Mucosa of descending colon (tissue), 3 donors: ENCODE measurements around the gene OR10R2. TPM values are rescaled to one million over a fixed set of nuclear protein-coding genes. Genes with fewer than 3 reads are reported as not detected.

Experiments
- ATAC-seq: fragments of 200-7000 bp; cut with Tn5 transposase; one replicate; pipeline ENCODE4 v1.9.1; 2020; ENCODE audit warnings: mild to moderate bottlenecking, moderate library complexity
- DNase-seq, 3 donors: peaks; one replicate each; pipeline ENCODE4 v3.0.0-alpha.2; 2020
- H3K36me3 ChIP-seq: fragments of 200-600 bp; one replicate; pipeline ENCODE4 v1.8.0; 2021; ENCODE audit warnings: low read depth, mild to moderate bottlenecking
- H3K4me1 ChIP-seq: fragments of 200-600 bp; one replicate; pipeline ENCODE4 v1.8.0; 2021; ENCODE audit warnings: low read depth, mild to moderate bottlenecking
- H3K4me3 ChIP-seq: fragments of 200-600 bp; one replicate; pipeline ENCODE4 v1.8.0; 2021; ENCODE audit warnings: mild to moderate bottlenecking
- H3K9me3 ChIP-seq: fragments of 200-600 bp; one replicate; pipeline ENCODE4 v1.8.0; 2021; ENCODE audit warnings: mild to moderate bottlenecking
- CTCF ChIP-seq: fragments of 200-600 bp; IDR thresholded peaks from one replicate; pipeline ENCODE4 v1.8.0; 2022; ENCODE audit warnings: antibody characterized with exemption, mild to moderate bottlenecking
- intact Hi-C, 2 donors: fragments of 100-400 bp; cut with DNase I in 1 of 2; cut with micrococcal nuclease in 1 of 2; formaldehyde crosslinking; loops; one replicate each; pipeline versions ENCODE4 v1.11.0 to v1.11.1; 2022; cut with DNase I, micrococcal nuclease
- total RNA-seq, 3 donors: library from RNA; stranded (reverse); fragmentation: NEBNext Ultra II Directional in 2 of 3; extraction: Animal tissue kit (Norgen Biotek cat#: 25700) in 2 of 3; gene quantifications; one replicate each; pipeline versions ENCODE4 v1.2.1 to v1.2.4, GENCODE V29; 2021 to 2023
- donor health status: DM: no; HTN: no; CAD: no; lungs with moderate emphysema.
- donor health status: DM: no; HTN: no; CAD: no.
- donor health status: DM: no; HTN: yes; CAD: no.

OR10R2 gene
- total RNA-seq, 3 donors from 2014 or later, result not detected

GRCh38 chr1:158493054-158493453 is 21.0 kb downstream of the OR10R2 start:
- ATAC-seq (no peak), DNase-seq (no peak)
- intact Hi-C loops, result no loop called here
- no peak overlapping the region for H3K4me3 ChIP-seq
- TF ChIP-seq CTCF, result no peak
- H3K9me3 ChIP-seq, result no peaks in the 10 kb centered on the region
- no peaks in the 10 kb centered on the region for H3K36me3 ChIP-seq
- H3K4me1 ChIP-seq, result no peaks in the 10 kb centered on the region

GRCh38 chr1:158494796-158495195 is 22.8 kb downstream of the OR10R2 start:
- H3K9me3 ChIP-seq, result no peaks in the 10 kb centered on the region
- no peak for DNase-seq
- intact Hi-C loops, result no loop called here
- no peak overlapping the region for H3K4me3 ChIP-seq
- H3K36me3 ChIP-seq, result no peaks in the 10 kb centered on the region
- TF ChIP-seq CTCF, result no peak
- H3K4me1 ChIP-seq, result no peaks in the 10 kb centered on the region
- ATAC-seq, result no peak

GRCh38 chr1:158496374-158496773 is 24.4 kb downstream of the OR10R2 start:
- ATAC-seq, result no peak
- Histone ChIP-seq H3K36me3 (no peaks in the 10 kb centered on the region), H3K4me3 (no peak overlapping the region), H3K4me1 (no peaks in the 10 kb centered on the region), H3K9me3 (no peaks in the 10 kb centered on the region)
- intact Hi-C loops, result no loop called here
- DNase-seq, result no peak
- TF ChIP-seq CTCF, result no peak

- no peaks in the 10 kb centered on the region for H3K4me1 ChIP-seq
- intact Hi-C loops, result no loop called here
- no peaks in the 10 kb centered on the region for H3K9me3 ChIP-seq
- no peak overlapping the region for H3K4me3 ChIP-seq
- H3K36me3 ChIP-seq, result no peaks in the 10 kb centered on the region
- peak in 1 of 3 donors; percentile 47 for DNase-seq
- TF ChIP-seq CTCF, result no peak
- no peak for ATAC-seq
These were observed 34.5 kb downstream of the OR10R2 start for GRCh38 chr1:158506369-158506987.

- H3K4me3 ChIP-seq, result no peak overlapping the region
- H3K36me3 ChIP-seq, result no peaks in the 10 kb centered on the region
- intact Hi-C loops, result no loop called here
- H3K9me3 ChIP-seq, result no peaks in the 10 kb centered on the region
- H3K4me1 ChIP-seq, result no peaks in the 10 kb centered on the region
- DNase-seq (no peak), ATAC-seq (no peak)
- TF ChIP-seq CTCF, result no peak
These were observed 35.5 kb downstream of the OR10R2 start for GRCh38 chr1:158507511-158507910.
